GM23248 (cell line): Measurements from ENCODE around the gene SLC25A33. TPM values are rescaled to one million over a fixed set of nuclear protein-coding genes. Genes with fewer than 3 reads are reported as not detected.

ENCODE experiments used
- DNase-seq: peaks from one replicate; pipeline ENCODE4 v3.0.0-alpha.2; 2015
- H2AFZ ChIP-seq: fragments of 200-600 bp; sonication (generic); 2 replicates; pipeline ENCODE4 v1.6.1; 2016; ENCODE audit warnings: antibody characterized with exemption
- H3F3A ChIP-seq: fragments of 200-600 bp; sonication (generic); 2 replicates; pipeline ENCODE4 v1.6.1; 2016; ENCODE audit warnings: mild to moderate bottlenecking, antibody characterized with exemption, mixed run types; ENCODE audit not compliant: insufficient read depth
- H3K27ac ChIP-seq: fragments of 200-600 bp; sonication (generic); 2 replicates; pipeline ENCODE4 v1.5.1; 2016; ENCODE audit warnings: mild to moderate bottlenecking
- H3K27me3 ChIP-seq: fragments of 200-600 bp; sonication (generic); replicated peaks from 2 replicates; pipeline ENCODE4 v1.6.1; 2016; ENCODE audit warnings: mild to moderate bottlenecking; ENCODE audit not compliant: insufficient read depth
- H3K36me3 ChIP-seq: fragments of 200-600 bp; sonication (generic); 2 replicates; pipeline ENCODE4 v1.6.1; 2016; ENCODE audit warnings: low read depth, mild to moderate bottlenecking
- H3K4me1 ChIP-seq: fragments of 200-600 bp; sonication (generic); 2 replicates; pipeline ENCODE4 v1.6.1; 2016; ENCODE audit warnings: mild to moderate bottlenecking; ENCODE audit not compliant: insufficient read depth
- H3K4me2 ChIP-seq: fragments of 200-600 bp; sonication (generic); one replicate; pipeline ENCODE4 v1.6.1; 2016; ENCODE audit warnings: mild to moderate bottlenecking; ENCODE audit not compliant: unreplicated experiment
- H3K4me3 ChIP-seq: fragments of 200-600 bp; sonication (generic); 2 replicates; pipeline ENCODE4 v1.5.1; 2016; ENCODE audit warnings: mild to moderate bottlenecking
- H3K79me2 ChIP-seq: fragments of 200-600 bp; sonication (generic); 2 replicates; pipeline ENCODE4 v1.6.1; 2016; ENCODE audit warnings: mild to moderate bottlenecking; ENCODE audit not compliant: insufficient read depth
- H3K9ac ChIP-seq: fragments of 200-600 bp; sonication (generic); 2 replicates; pipeline ENCODE4 v1.6.1; 2016; ENCODE audit warnings: mild to moderate bottlenecking
- H3K9me2 ChIP-seq: fragments of 200-600 bp; sonication (generic); 2 replicates; pipeline ENCODE4 v1.6.1; 2016; ENCODE audit warnings: mixed run types, mild to moderate bottlenecking, moderate library complexity; ENCODE audit not compliant: insufficient read depth
- H3K9me3 ChIP-seq: fragments of 200-600 bp; sonication (generic); one replicate; pipeline ENCODE4 v1.6.1; 2017; ENCODE audit warnings: low read depth
- H4K20me1 ChIP-seq: fragments of 200-600 bp; sonication (generic); 2 replicates; pipeline ENCODE4 v1.6.0; 2016; ENCODE audit not compliant: insufficient read depth
- EZH2 ChIP-seq: fragments of 200-600 bp; sonication (generic); IDR thresholded peaks from 2 replicates; pipeline ENCODE4 v1.6.1; 2018; ENCODE audit warnings: antibody characterized with exemption, mild to moderate bottlenecking; ENCODE audit not compliant: insufficient read depth, poor library complexity, severe bottlenecking
- EZH2phosphoT487 ChIP-seq: fragments of 200-600 bp; sonication (generic); IDR thresholded peaks from 2 replicates; pipeline ENCODE4 v1.6.1; 2018; ENCODE audit warnings: antibody characterized with exemption, moderate library complexity, mild to moderate bottlenecking, low read depth; ENCODE audit not compliant: insufficient read depth
- WGBS, 2 experiments: methylation state at CpG; one replicate each; pipeline ENCODE4 v1.1.6; 2015 to 2017; ENCODE audit warnings: low lambda C conversion rate in 2 of 2, low coverage in 1 of 2; ENCODE audit errors: missing lambda C conversion rate in 2 of 2; 5-methylcytosine and 5-hydroxymethylcytosine counted together
- in situ Hi-C: fragments of 300-500 bp; cut with MboI; formaldehyde crosslinking; loops from 2 replicates; pipeline ENCODE4 v1.15.0; 2020
- polyA plus RNA-seq: library from polyadenylated mRNA; unstranded; fragments of >200 nt; fragmentation: Nextera tagmentation; extraction: Ambion mirVana; gene quantifications from 2 replicates; pipeline ENCODE4 v1.2.1, GENCODE V29; 2016
- total RNA-seq: library from RNA; depleted of rRNA; stranded (reverse); fragments of >200 nt; shearing (Covaris generic); gene quantifications from 2 replicates; pipeline ENCODE4 v1.2.3, GENCODE V29; 2014

Gene SLC25A33
- total and polyA plus RNA-seq, 2 experiments from 2014 or later = 4.2 to 5.8 TPM

DNA sequence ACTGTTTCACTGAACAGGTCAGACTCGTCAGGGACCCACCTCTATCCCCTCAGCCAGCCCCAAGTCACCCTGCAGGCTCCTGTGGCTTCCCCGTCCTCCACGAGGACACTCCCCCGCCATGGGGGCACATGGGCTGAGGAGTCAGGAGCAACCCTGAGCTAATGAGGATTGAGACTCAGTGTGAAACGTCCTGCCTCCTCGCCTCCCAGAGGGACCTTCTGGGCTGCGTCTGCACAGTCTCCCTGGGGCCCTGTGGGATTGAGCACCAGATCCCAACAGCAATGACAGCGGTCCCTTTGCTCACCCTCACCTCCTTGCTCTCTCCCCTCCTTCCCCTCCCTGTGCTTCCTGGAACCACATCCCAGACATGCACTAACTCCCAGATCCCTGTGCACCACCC, 18.9 kb upstream of the SLC25A33 start:
- Histone ChIP-seq H3K9me3 (no peaks in the 10 kb centered on the region), H4K20me1 (no peaks in the 10 kb centered on the region), H3K9ac (no peak overlapping the region), H3K27ac (no peak overlapping the region), H3K36me3 (no peaks in the 10 kb centered on the region), H3F3A (no peaks in the 10 kb centered on the region), H3K27me3 (no peaks in the 10 kb centered on the region), H3K4me3 (no peak overlapping the region), H3K79me2 (no peaks in the 10 kb centered on the region), H3K4me1 (no peaks in the 10 kb centered on the region), H3K9me2 (no peaks in the 10 kb centered on the region), H3K4me2 (no peak overlapping the region), H2AFZ (no peak overlapping the region)
- DNase-seq = no peak
- TF ChIP-seq EZH2phosphoT487 = no peak
- TF ChIP-seq EZH2 = no peak
- in situ Hi-C loops = no loop called here
- 35 to 47% methylated on average over 8 of the region's 8 CpGs for WGBS, 2 experiments

DNA sequence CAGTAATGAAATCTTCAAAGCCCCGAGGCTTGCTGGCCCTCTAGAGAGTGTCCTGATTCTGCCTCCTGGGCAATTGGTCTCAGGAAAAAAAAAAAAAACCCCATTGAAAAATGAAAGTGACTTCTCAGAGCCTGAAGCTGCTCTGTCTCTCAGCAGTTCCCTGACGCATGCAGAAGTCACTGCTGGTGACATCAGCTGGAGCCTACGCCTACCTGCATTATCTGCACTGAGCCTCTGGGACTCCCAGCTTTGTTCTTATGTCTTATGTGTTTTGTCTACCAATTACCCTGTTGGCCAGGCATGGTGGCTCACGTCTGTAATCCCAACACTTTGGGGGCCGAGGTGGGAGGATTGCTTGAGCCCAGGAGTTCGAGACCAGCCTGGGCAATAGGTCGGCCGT, 10.1 kb upstream of the SLC25A33 start:
- H4K20me1 ChIP-seq = no peaks in the 10 kb centered on the region
- in situ Hi-C loops = no loop called here
- no peaks in the 10 kb centered on the region for H3K27me3 ChIP-seq
- no peaks in the 10 kb centered on the region for H3K79me2 ChIP-seq
- no peak overlapping the region for H2AFZ ChIP-seq
- H3K4me2 ChIP-seq = no peak overlapping the region
- H3F3A ChIP-seq = no peaks in the 10 kb centered on the region
- no peak overlapping the region for H3K4me3 ChIP-seq
- H3K4me1 ChIP-seq = no peaks in the 10 kb centered on the region
- H3K27ac ChIP-seq = no peak overlapping the region
- no peak overlapping the region for H3K9ac ChIP-seq
- TF ChIP-seq EZH2 = no peak
- no peak for TF ChIP-seq EZH2phosphoT487
- WGBS, 2 experiments = 80% methylated on average over 8 of the region's 8 CpGs
- H3K36me3 ChIP-seq = no peaks in the 10 kb centered on the region
- H3K9me3 ChIP-seq = no peaks in the 10 kb centered on the region
- H3K9me2 ChIP-seq = no peaks in the 10 kb centered on the region
- peak; percentile 39 for DNase-seq

DNA sequence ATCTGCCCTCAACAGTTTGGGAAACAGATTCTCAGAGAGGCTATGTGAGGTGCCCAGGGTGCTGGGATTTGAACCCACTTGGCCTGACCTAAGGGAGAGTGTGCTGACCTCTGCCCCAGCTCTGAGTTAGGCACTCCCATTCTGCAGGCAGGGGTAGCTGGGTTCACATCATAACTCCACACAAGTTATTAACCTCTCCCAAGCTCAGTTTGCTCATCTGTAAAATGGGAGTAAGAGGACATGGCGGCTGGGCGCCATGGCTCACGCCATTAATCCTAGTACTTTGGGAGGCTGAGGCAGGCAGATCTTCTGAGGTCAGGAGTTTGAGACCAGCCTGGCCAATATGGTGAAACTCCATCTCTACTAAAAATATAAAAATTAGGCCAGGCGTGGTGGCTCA, 8.9 kb upstream of the SLC25A33 start:
- no peak overlapping the region for H3K9ac ChIP-seq
- H3K4me2 ChIP-seq = no peak overlapping the region
- H3K27me3 ChIP-seq = no peaks in the 10 kb centered on the region
- in situ Hi-C loops = no loop called here
- no peak for TF ChIP-seq EZH2
- TF ChIP-seq EZH2phosphoT487 = no peak
- no peak overlapping the region for H2AFZ ChIP-seq
- WGBS, 2 experiments = 96 to 99% methylated on average over 4 of the region's 4 CpGs
- no peak overlapping the region for H3K27ac ChIP-seq
- no peaks in the 10 kb centered on the region for H3K9me3 ChIP-seq
- H3K4me1 ChIP-seq = no peaks in the 10 kb centered on the region
- H4K20me1 ChIP-seq = no peaks in the 10 kb centered on the region
- no peaks in the 10 kb centered on the region for H3K79me2 ChIP-seq
- H3F3A ChIP-seq = no peaks in the 10 kb centered on the region
- no peaks in the 10 kb centered on the region for H3K9me2 ChIP-seq
- no peaks in the 10 kb centered on the region for H3K36me3 ChIP-seq
- no peak overlapping the region for H3K4me3 ChIP-seq
- DNase-seq = no peak

DNA sequence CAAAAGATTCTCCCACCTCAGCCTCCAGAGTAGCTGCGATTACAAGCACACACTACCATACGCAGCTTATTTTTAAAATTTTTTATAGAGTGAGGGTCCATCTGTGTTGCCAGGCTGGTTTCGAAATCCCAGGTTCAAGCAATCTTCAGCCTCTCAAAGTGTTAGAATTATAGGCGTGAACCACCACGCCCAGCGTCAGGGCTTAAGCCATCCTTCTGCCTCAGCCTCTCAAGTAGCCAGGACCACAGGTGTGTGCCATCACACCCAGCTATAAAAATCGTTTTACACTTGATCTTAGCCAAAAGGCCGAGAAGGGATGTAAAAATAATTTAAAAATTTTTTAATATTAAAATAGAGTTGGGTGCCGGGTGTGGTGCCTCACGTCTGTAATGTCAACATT, 4.3 kb upstream of the SLC25A33 start:
- Histone ChIP-seq H2AFZ (no peak overlapping the region), H3F3A (no peaks in the 10 kb centered on the region), H3K4me3 (no peak overlapping the region), H3K4me2 (no peak overlapping the region), H4K20me1 (no peaks in the 10 kb centered on the region), H3K27me3 (no peaks in the 10 kb centered on the region), H3K79me2 (peaks cover 1% of the 10 kb centered on the region), H3K9me3 (no peaks in the 10 kb centered on the region), H3K36me3 (no peaks in the 10 kb centered on the region), H3K27ac (no peak overlapping the region), H3K9ac (no peak overlapping the region), H3K9me2 (no peaks in the 10 kb centered on the region), H3K4me1 (no peaks in the 10 kb centered on the region)
- in situ Hi-C loops = no loop called here
- WGBS, 2 experiments = 82 to 83% methylated on average over 10 of the region's 10 CpGs
- DNase-seq = no peak
- TF ChIP-seq EZH2 = no peak
- no peak for TF ChIP-seq EZH2phosphoT487

- TF ChIP-seq EZH2phosphoT487 = no peak
- no peak for TF ChIP-seq EZH2
- DNase-seq = no peak
- Histone ChIP-seq H3K9me3 (no peaks in the 10 kb centered on the region), H2AFZ (no peak overlapping the region), H3K4me2 (no peak overlapping the region), H3K9me2 (no peaks in the 10 kb centered on the region), H3K79me2 (peaks cover 14% of the 10 kb centered on the region), H4K20me1 (no peaks in the 10 kb centered on the region), H3K36me3 (no peaks in the 10 kb centered on the region), H3K4me3 (no peak overlapping the region), H3K27me3 (no peaks in the 10 kb centered on the region), H3K9ac (no peak overlapping the region), H3K4me1 (no peaks in the 10 kb centered on the region), H3F3A (no peaks in the 10 kb centered on the region), H3K27ac (no peak overlapping the region)
- 93 to 97% methylated on average over 1 of the region's 1 CpG for WGBS, 2 experiments
- in situ Hi-C loops = no loop called here
Measured at GRCh38 chr1:9536301-9536700, 3.0 kb upstream of the SLC25A33 start.
